ENCODE data around the gene JARID2.

GRCh38 chr6:15243910-15244619 is 1.8 kb upstream of the JARID2 start:
- TF ChIP-seq CTCF (IDR thresholded peaks at IDR 0.05) = no peak
- no peak for TF ChIP-seq POLR2A (IDR thresholded peaks at IDR 0.05)

Measured in thyroid gland (tissue), 4 donors.